Measurements from ENCODE around the gene ATF7IP2. TPM values are rescaled to one million over a fixed set of nuclear protein-coding genes. Genes with fewer than 3 reads are reported as not detected.
"Not testable (repeated sequence)": the region's sequence is repeated elsewhere in the genome, so short reads cannot be mapped to it uniquely, and the experiment has no call there.

The ATF7IP2 gene
- total RNA-seq, 5 donors from 2014 or later (not counting 1 experiment from before 2014, with no cell fraction given), result 49.1 to 97.1 (median 56.7) TPM

- 50% methylated on average over 2 of the region's 3 CpGs for WGBS (ENCODE audit: insufficient coverage)
- not testable (repeated sequence) for H3K27ac Mint-ChIP-seq; H3K4me1 ChIP-seq (ENCODE audit: control insufficient read depth in 1 of 2, extremely low read depth in 1 of 2, insufficient read depth in 2 of 2, low read length in 2 of 2); H3K4me3 Mint-ChIP-seq; H3K9me3 Mint-ChIP-seq; H3K4me3 ChIP-seq (ENCODE audit: control insufficient read depth in 1 of 2, extremely low read depth in 1 of 2, low read length in 1 of 2); H3K9me3 ChIP-seq; H3K27ac ChIP-seq (ENCODE audit: low read length); H3K27me3 Mint-ChIP-seq; H3K36me3 ChIP-seq (ENCODE audit: control insufficient read depth in 2 of 2, extremely low read depth in 1 of 2, insufficient read depth in 1 of 2, low read length in 1 of 2); DNase-seq; H3K36me3 Mint-ChIP-seq; ATAC-seq (replicated peaks in 1 of 4); H3K27me3 ChIP-seq (replicated peaks in 1 of 2; ENCODE audit: control insufficient read depth in 2 of 2, extremely low read depth in 1 of 2, insufficient read depth in 2 of 2, low read length in 1 of 2)
- ChIA-PET CTCF (interaction anchor here (0.5 to 1.8 kb wide), 3 partner anchors 10 to 190 kb away, joined by 4 read pairs; no protein-coding TSS in a partner anchor), POLR2A (interaction anchor here in 1 of 2 donors (0.8 kb wide), 1 partner anchor 68 kb away, joined by 5 read pairs; no protein-coding TSS in a partner anchor)
- H3K4me1 Mint-ChIP-seq, result peaks cover 8 to 13% (median 9%) of the 10 kb centered on the region in 3 donors
Observed at GRCh38 chr16:10505286-10505685, 119.4 kb downstream of the ATF7IP2 start.

GRCh38 chr16:10509534-10510025, 123.7 kb downstream of the ATF7IP2 start:
- Mint-ChIP-seq H3K27ac (no peak overlapping the region), H3K9me3 (no peaks in the 10 kb centered on the region), H3K4me1 (peaks cover 3 to 7% (median 4%) of the 10 kb centered on the region in 3 donors), H3K36me3 (no peaks in the 10 kb centered on the region), H3K4me3 (no peak overlapping the region), H3K27me3 (peaks cover 0 to 4% of the 10 kb centered on the region in 2 donors)
- peak; percentile 87 to 92 (median 90) for ATAC-seq (replicated peaks in 1 of 4)
- no peaks in the 10 kb centered on the region for H3K36me3 ChIP-seq (ENCODE audit: control insufficient read depth in 2 of 2, extremely low read depth in 1 of 2, insufficient read depth in 1 of 2, low read length in 1 of 2)
- H3K27me3 ChIP-seq (replicated peaks in 1 of 2; ENCODE audit: control insufficient read depth in 2 of 2, extremely low read depth in 1 of 2, insufficient read depth in 2 of 2, low read length in 1 of 2), result no peaks in the 10 kb centered on the region
- DNase-seq, result peak; percentile 15 to 86 (median 46)
- H3K27ac ChIP-seq (ENCODE audit: low read length), result no peak overlapping the region
- CTCF ChIA-PET, result interaction anchor here (0.6 to 3.1 kb wide), 12 partner anchors 14 to 256 kb away, joined by 3 to 29 read pairs (median 4); no protein-coding TSS in a partner anchor
- H3K4me3 ChIP-seq (ENCODE audit: control insufficient read depth in 1 of 2, extremely low read depth in 1 of 2, low read length in 1 of 2), result no peak overlapping the region
- H3K9me3 ChIP-seq, result no peaks in the 10 kb centered on the region
- 17% methylated on average over 2 of the region's 6 CpGs for WGBS (ENCODE audit: insufficient coverage)
- POLR2A ChIA-PET, result no interaction called here
- H3K4me1 ChIP-seq (ENCODE audit: control insufficient read depth in 1 of 2, extremely low read depth in 1 of 2, insufficient read depth in 2 of 2, low read length in 2 of 2), result no peaks in the 10 kb centered on the region

GRCh38 chr16:10510279-10510678, 124.4 kb downstream of the ATF7IP2 start:
- H3K4me1 Mint-ChIP-seq, result peaks cover 0 to 4% (median 0%) of the 10 kb centered on the region in 3 donors
- no peak overlapping the region for H3K27ac Mint-ChIP-seq

GRCh38 chr16:10511829-10512228, 126.0 kb downstream of the ATF7IP2 start:
- Mint-ChIP-seq H3K36me3 (no peaks in the 10 kb centered on the region), H3K27me3 (peaks cover 0 to 2% of the 10 kb centered on the region in 2 donors), H3K4me3 (no peak overlapping the region), H3K9me3 (no peaks in the 10 kb centered on the region), H3K27ac (no peak overlapping the region), H3K4me1 (peaks cover 0 to 4% (median 0%) of the 10 kb centered on the region in 3 donors)
- Histone ChIP-seq H3K9me3 (no peaks in the 10 kb centered on the region), H3K36me3 (ENCODE audit: control insufficient read depth in 2 of 2, extremely low read depth in 1 of 2, insufficient read depth in 1 of 2, low read length in 1 of 2) (no peaks in the 10 kb centered on the region), H3K27me3 (replicated peaks in 1 of 2; ENCODE audit: control insufficient read depth in 2 of 2, extremely low read depth in 1 of 2, insufficient read depth in 2 of 2, low read length in 1 of 2) (peaks cover 0 to 2% of the 10 kb centered on the region in 2 experiments), H3K4me1 (ENCODE audit: control insufficient read depth in 1 of 2, extremely low read depth in 1 of 2, insufficient read depth in 2 of 2, low read length in 2 of 2) (no peaks in the 10 kb centered on the region), H3K27ac (ENCODE audit: low read length) (no peak overlapping the region), H3K4me3 (ENCODE audit: control insufficient read depth in 1 of 2, extremely low read depth in 1 of 2, low read length in 1 of 2) (no peak overlapping the region)
- ChIA-PET CTCF (interaction anchor here (0.7 to 3.1 kb wide), 4 partner anchors 25 to 225 kb away, joined by 3 to 11 read pairs (median 3); no protein-coding TSS in a partner anchor), POLR2A (interaction anchor here in 1 of 2 donors (0.7 kb wide), 1 partner anchor 204 kb away, joined by 4 read pairs; no protein-coding TSS in a partner anchor)
- ATAC-seq (replicated peaks in 1 of 4) (no peak), DNase-seq (no peak)
- no CpG with 5 or more reads among the region's 1 CpG for WGBS (ENCODE audit: insufficient coverage)

More at GRCh38 chr16:10510279-10510678, 124.4 kb downstream of the ATF7IP2 start:
- DNase-seq, result no peak
- no peak overlapping the region for H3K27ac ChIP-seq (ENCODE audit: low read length)
- no peak for ATAC-seq (replicated peaks in 1 of 4)
- no peaks in the 10 kb centered on the region for H3K4me1 ChIP-seq (ENCODE audit: control insufficient read depth in 1 of 2, extremely low read depth in 1 of 2, insufficient read depth in 2 of 2, low read length in 2 of 2)
- Mint-ChIP-seq H3K9me3 (no peaks in the 10 kb centered on the region), H3K36me3 (no peaks in the 10 kb centered on the region), H3K27me3 (peaks cover 0 to 4% of the 10 kb centered on the region in 2 donors), H3K4me3 (no peak overlapping the region)
- H3K36me3 ChIP-seq (ENCODE audit: control insufficient read depth in 2 of 2, extremely low read depth in 1 of 2, insufficient read depth in 1 of 2, low read length in 1 of 2), result no peaks in the 10 kb centered on the region
- POLR2A ChIA-PET, result no interaction called here
- no peak overlapping the region for H3K4me3 ChIP-seq (ENCODE audit: control insufficient read depth in 1 of 2, extremely low read depth in 1 of 2, low read length in 1 of 2)
- no peaks in the 10 kb centered on the region for H3K9me3 ChIP-seq
- CTCF ChIA-PET, result interaction anchor here (0.5 to 3.1 kb wide), 12 partner anchors 14 to 257 kb away, joined by 3 to 29 read pairs (median 6); no protein-coding TSS in a partner anchor
- no peaks in the 10 kb centered on the region for H3K27me3 ChIP-seq (replicated peaks in 1 of 2; ENCODE audit: control insufficient read depth in 2 of 2, extremely low read depth in 1 of 2, insufficient read depth in 2 of 2, low read length in 1 of 2)
- no CpG with 5 or more reads among the region's 2 CpGs for WGBS (ENCODE audit: insufficient coverage)

- no peaks in the 10 kb centered on the region for H3K4me1 ChIP-seq (ENCODE audit: control insufficient read depth in 1 of 2, extremely low read depth in 1 of 2, insufficient read depth in 2 of 2, low read length in 2 of 2)
- H3K27me3 ChIP-seq (replicated peaks in 1 of 2; ENCODE audit: control insufficient read depth in 2 of 2, extremely low read depth in 1 of 2, insufficient read depth in 2 of 2, low read length in 1 of 2), result peaks cover 0 to 15% of the 10 kb centered on the region in 2 experiments
- peaks cover 2 to 3% of the 10 kb centered on the region in 2 donors for H3K27me3 Mint-ChIP-seq
- no peak overlapping the region for H3K27ac Mint-ChIP-seq
- ChIA-PET POLR2A (interaction anchor here (0.6 kb wide), 2 partner anchors 223 to 258 kb away, joined by 3 read pairs; no protein-coding TSS in a partner anchor), CTCF (interaction anchor here (0.5 to 3.0 kb wide), 27 partner anchors 9 to 1124 kb away, joined by 3 to 56 read pairs (median 4); partner anchors contain the start of gene NUBP1 (in 1 of the 2))
- no peak overlapping the region for H3K4me3 Mint-ChIP-seq
- no peaks in the 10 kb centered on the region for H3K36me3 ChIP-seq (ENCODE audit: control insufficient read depth in 2 of 2, extremely low read depth in 1 of 2, insufficient read depth in 1 of 2, low read length in 1 of 2)
- no peaks in the 10 kb centered on the region for H3K36me3 Mint-ChIP-seq
- ATAC-seq (replicated peaks in 1 of 4) (peak in 1 of 4 experiments; percentile 34), DNase-seq (peak in 29 of 35 experiments; percentile 5 to 70 (median 34))
- WGBS (ENCODE audit: insufficient coverage), result 64% methylated on average over 3 of the region's 6 CpGs
- peaks cover 0 to 3% (median 0%) of the 10 kb centered on the region in 3 donors for H3K4me1 Mint-ChIP-seq
- H3K4me3 ChIP-seq (ENCODE audit: control insufficient read depth in 1 of 2, extremely low read depth in 1 of 2, low read length in 1 of 2), result no peak overlapping the region
- no peak overlapping the region for H3K27ac ChIP-seq (ENCODE audit: low read length)
- no peaks in the 10 kb centered on the region for H3K9me3 ChIP-seq
- H3K9me3 Mint-ChIP-seq, result no peaks in the 10 kb centered on the region
Observed at GRCh38 chr16:10514369-10515055, 128.7 kb downstream of the ATF7IP2 start.

- H3K4me3 ChIP-seq (ENCODE audit: control insufficient read depth in 1 of 2, extremely low read depth in 1 of 2, low read length in 1 of 2), result no peak overlapping the region
- DNase-seq (no peak), ATAC-seq (replicated peaks in 1 of 4) (no peak)
- peaks cover 6 to 9% of the 10 kb centered on the region in 2 donors for H3K27me3 Mint-ChIP-seq
- H3K36me3 ChIP-seq (ENCODE audit: control insufficient read depth in 2 of 2, extremely low read depth in 1 of 2, insufficient read depth in 1 of 2, low read length in 1 of 2), result no peaks in the 10 kb centered on the region
- H3K9me3 ChIP-seq, result no peaks in the 10 kb centered on the region
- no peak overlapping the region for H3K4me3 Mint-ChIP-seq
- no peak overlapping the region for H3K27ac ChIP-seq (ENCODE audit: low read length)
- H3K36me3 Mint-ChIP-seq, result no peaks in the 10 kb centered on the region
- peaks cover 0 to 1% (median 0%) of the 10 kb centered on the region in 3 donors for H3K4me1 Mint-ChIP-seq
- peaks cover 0 to 20% of the 10 kb centered on the region in 2 experiments for H3K27me3 ChIP-seq (replicated peaks in 1 of 2; ENCODE audit: control insufficient read depth in 2 of 2, extremely low read depth in 1 of 2, insufficient read depth in 2 of 2, low read length in 1 of 2)
- ChIA-PET CTCF (interaction anchor here (1.2 to 1.4 kb wide), 2 partner anchors 203 to 219 kb away, joined by 3 to 4 read pairs; no protein-coding TSS in a partner anchor), POLR2A (no interaction called here)
- no peak overlapping the region for H3K27ac Mint-ChIP-seq
- no peaks in the 10 kb centered on the region for H3K4me1 ChIP-seq (ENCODE audit: control insufficient read depth in 1 of 2, extremely low read depth in 1 of 2, insufficient read depth in 2 of 2, low read length in 2 of 2)
- 92% methylated on average over 4 of the region's 5 CpGs for WGBS (ENCODE audit: insufficient coverage)
- H3K9me3 Mint-ChIP-seq, result no peaks in the 10 kb centered on the region
Observed at GRCh38 chr16:10517868-10518267, 132.0 kb downstream of the ATF7IP2 start.

All from T-cell (primary cell).